ENCODE data around the gene PSME3.
"Not testable (repeated sequence)": the region's sequence is repeated elsewhere in the genome, so short reads cannot be mapped to it uniquely, and the experiment has no call there.

PSME3 gene

DNA sequence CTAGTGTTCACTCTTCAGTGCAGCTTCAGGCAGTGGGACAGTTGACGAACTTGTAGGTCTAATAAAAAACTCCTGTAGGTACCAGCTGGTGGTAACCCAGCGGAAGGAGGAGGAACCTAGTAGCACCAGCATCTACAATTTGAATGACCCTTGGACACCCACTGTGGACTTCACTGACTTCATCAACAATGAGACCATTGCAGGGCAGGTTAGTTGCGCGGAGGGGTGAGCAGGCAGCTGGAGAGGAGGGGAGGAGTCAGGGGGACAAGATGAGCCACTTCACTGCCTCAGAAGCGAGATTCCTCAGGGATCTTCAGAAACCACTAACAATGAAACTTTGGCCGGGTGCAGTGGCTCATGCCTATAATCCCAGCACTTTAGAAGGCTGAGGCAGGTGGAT lies 40.1 kb downstream of the PSME3 start:
- Histone ChIP-seq H3K4me1 (ENCODE audit: control insufficient read depth, insufficient read depth, low read length, poor library complexity, severe bottlenecking) (no peaks in the 10 kb centered on the region), H3K27ac (ENCODE audit: insufficient read depth, low read length, poor library complexity, severe bottlenecking) (no peak overlapping the region), H3K27me3 (replicated peaks; ENCODE audit: control insufficient read depth, insufficient read depth, low read length, poor library complexity, severe bottlenecking) (no peaks in the 10 kb centered on the region), H3K9me3 (ENCODE audit: control insufficient read depth, low read length) (no peaks in the 10 kb centered on the region), H3K36me3 (ENCODE audit: control insufficient read depth, insufficient read depth, low read length) (no peaks in the 10 kb centered on the region), H3K4me3 (ENCODE audit: insufficient read depth, low read depth, low read length, poor library complexity, severe bottlenecking) (no peak overlapping the region)
- no peak for DNase-seq

DNA sequence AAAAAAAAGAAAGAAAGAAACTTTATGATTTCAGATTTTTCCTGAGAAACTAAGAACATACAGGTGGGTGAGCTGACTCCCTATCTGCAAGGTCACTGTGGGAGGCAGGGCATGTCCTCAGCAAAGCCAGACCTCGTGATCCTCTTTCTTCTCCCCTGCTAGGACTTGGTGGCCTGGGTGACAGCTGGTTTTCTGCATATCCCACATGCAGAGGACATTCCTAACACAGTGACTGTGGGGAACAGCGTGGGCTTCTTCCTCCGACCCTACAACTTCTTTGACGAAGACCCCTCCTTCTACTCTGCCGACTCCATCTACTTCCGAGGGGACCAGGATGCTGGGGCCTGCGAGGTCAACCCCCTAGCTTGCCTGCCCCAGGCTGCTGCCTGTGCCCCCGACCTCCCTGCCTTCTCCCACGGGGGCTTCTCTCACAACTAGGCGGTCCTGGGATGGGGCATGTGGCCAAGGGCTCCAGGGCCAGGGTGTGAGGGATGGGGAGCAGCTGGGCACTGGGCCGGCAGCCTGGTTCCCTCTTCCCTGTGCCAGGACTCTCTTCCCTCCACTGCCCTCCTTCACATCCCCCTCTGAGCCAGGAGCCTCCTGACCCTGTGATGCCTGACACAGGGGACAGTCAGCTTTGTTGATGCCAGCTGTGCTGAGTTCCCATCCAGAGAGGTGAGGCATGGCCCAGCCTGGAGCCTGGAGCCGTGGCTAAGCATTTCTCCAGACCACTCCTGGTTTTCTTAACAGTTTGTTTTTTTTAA lies 40.9 kb downstream of the PSME3 start:
- H3K4me3 ChIP-seq (ENCODE audit: insufficient read depth, low read depth, low read length, poor library complexity, severe bottlenecking); H3K27me3 ChIP-seq (replicated peaks; ENCODE audit: control insufficient read depth, insufficient read depth, low read length, poor library complexity, severe bottlenecking); H3K4me1 ChIP-seq (ENCODE audit: control insufficient read depth, insufficient read depth, low read length, poor library complexity, severe bottlenecking); H3K9me3 ChIP-seq (ENCODE audit: control insufficient read depth, low read length); DNase-seq; H3K36me3 ChIP-seq (ENCODE audit: control insufficient read depth, insufficient read depth, low read length); H3K27ac ChIP-seq (ENCODE audit: insufficient read depth, low read length, poor library complexity, severe bottlenecking): not testable (repeated sequence)

DNA sequence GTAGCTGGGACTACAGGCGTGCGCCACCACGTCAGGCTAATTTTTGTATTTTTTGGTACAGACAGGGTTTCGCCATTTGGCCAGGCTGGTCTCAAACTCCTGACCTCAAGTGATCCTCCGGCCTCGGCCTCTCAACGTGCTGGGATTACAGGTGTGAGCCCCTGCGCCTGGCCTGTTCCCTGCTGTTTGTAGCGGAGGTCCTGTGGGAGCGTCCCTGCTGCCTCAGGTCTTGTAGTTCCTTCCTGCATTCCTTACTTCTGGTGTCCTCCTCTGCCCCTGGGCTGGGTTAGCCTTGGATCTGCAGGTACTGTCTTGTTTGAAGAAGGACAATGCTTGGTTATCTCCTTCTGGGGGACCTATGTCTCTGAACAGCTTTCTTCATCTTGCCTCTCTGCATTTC lies 43.8 kb downstream of the PSME3 start:
- Histone ChIP-seq H3K4me1 (ENCODE audit: control insufficient read depth, insufficient read depth, low read length, poor library complexity, severe bottlenecking) (no peaks in the 10 kb centered on the region), H3K4me3 (ENCODE audit: insufficient read depth, low read depth, low read length, poor library complexity, severe bottlenecking) (no peak overlapping the region), H3K36me3 (ENCODE audit: control insufficient read depth, insufficient read depth, low read length) (no peaks in the 10 kb centered on the region), H3K27ac (ENCODE audit: insufficient read depth, low read length, poor library complexity, severe bottlenecking) (no peak overlapping the region), H3K9me3 (ENCODE audit: control insufficient read depth, low read length) (no peaks in the 10 kb centered on the region), H3K27me3 (replicated peaks; ENCODE audit: control insufficient read depth, insufficient read depth, low read length, poor library complexity, severe bottlenecking) (no peaks in the 10 kb centered on the region)
- no peak for DNase-seq

DNA sequence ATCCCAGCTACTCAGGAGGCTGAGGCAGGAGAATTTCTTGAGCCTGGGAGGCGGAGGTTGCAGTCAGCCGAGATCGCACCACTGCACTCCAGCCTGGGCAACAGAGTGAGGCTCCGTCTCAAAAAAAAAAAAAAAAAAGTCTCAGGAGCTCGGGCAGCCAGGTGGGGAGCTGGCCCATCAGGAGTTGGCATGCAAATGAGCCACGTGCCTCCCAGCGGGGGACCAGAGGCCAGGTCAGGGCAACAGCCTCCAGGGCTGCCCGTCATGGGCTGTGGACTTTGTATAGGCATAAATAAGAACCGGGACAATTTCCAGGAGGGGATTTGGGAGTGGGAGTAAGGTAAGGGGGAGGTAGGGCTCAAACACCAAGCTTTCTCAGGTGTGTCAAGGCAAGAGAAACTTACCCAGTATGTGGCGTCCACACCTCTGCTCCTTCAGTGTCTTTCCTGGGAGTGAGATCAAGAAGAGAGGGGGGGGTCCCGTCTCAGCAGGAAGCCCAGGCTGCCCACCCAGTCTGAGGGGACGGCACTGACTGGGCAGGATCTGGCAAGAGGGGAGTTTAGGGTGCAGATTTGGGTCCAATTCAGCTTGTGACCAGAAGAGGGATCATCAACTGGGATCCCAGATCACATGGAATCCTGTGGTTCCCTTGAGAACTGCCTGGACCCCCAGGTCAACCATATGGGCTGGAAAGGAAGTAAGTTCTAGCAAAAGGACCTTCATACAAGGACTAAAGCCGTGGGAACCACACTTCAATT lies 45.1 kb downstream of the PSME3 start:
- Histone ChIP-seq H3K4me1 (ENCODE audit: control insufficient read depth, insufficient read depth, low read length, poor library complexity, severe bottlenecking) (no peaks in the 10 kb centered on the region), H3K9me3 (ENCODE audit: control insufficient read depth, low read length) (no peaks in the 10 kb centered on the region), H3K27me3 (replicated peaks; ENCODE audit: control insufficient read depth, insufficient read depth, low read length, poor library complexity, severe bottlenecking) (no peaks in the 10 kb centered on the region), H3K27ac (ENCODE audit: insufficient read depth, low read length, poor library complexity, severe bottlenecking) (no peak overlapping the region), H3K36me3 (ENCODE audit: control insufficient read depth, insufficient read depth, low read length) (no peaks in the 10 kb centered on the region), H3K4me3 (ENCODE audit: insufficient read depth, low read depth, low read length, poor library complexity, severe bottlenecking) (no peak overlapping the region)
- no peak for DNase-seq

DNA sequence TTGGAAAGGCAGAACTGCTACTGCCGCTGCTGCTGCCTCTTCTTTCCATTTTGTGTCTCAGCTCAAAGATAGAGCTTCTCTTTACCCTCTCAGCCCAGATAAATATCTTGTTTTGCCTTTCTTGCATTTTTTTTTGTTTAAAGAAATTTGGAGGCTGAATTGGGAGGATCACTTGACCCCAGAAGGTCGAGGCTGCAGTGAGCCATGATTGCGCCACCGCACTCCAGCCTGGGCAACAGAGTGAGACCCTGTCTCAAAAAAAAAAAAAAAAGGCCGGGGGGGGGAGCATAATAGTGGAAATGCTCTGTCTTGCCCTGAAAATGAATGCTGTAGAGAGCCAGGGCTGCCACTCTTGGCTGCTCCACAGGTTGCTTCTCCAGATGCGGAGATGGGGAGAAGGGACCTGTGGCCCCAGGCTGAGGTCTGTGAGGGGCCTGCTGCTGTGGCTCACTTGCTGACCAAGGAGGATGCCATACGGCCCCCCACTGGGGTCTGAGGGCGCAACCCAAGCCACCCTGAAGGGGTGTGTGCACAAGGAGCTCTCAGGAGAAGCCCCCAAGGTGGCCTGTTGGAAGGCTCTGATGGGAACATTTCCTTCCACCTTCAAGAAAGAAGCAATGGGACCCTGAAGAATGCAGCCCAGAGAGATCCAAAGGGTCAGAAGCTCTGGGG lies 45.9 kb downstream of the PSME3 start:
- Histone ChIP-seq H3K27ac (ENCODE audit: insufficient read depth, low read length, poor library complexity, severe bottlenecking) (no peak overlapping the region), H3K4me1 (ENCODE audit: control insufficient read depth, insufficient read depth, low read length, poor library complexity, severe bottlenecking) (no peaks in the 10 kb centered on the region), H3K27me3 (replicated peaks; ENCODE audit: control insufficient read depth, insufficient read depth, low read length, poor library complexity, severe bottlenecking) (no peaks in the 10 kb centered on the region), H3K4me3 (ENCODE audit: insufficient read depth, low read depth, low read length, poor library complexity, severe bottlenecking) (no peak overlapping the region), H3K9me3 (ENCODE audit: control insufficient read depth, low read length) (no peaks in the 10 kb centered on the region), H3K36me3 (ENCODE audit: control insufficient read depth, insufficient read depth, low read length) (no peaks in the 10 kb centered on the region)
- DNase-seq = no peak

DNA sequence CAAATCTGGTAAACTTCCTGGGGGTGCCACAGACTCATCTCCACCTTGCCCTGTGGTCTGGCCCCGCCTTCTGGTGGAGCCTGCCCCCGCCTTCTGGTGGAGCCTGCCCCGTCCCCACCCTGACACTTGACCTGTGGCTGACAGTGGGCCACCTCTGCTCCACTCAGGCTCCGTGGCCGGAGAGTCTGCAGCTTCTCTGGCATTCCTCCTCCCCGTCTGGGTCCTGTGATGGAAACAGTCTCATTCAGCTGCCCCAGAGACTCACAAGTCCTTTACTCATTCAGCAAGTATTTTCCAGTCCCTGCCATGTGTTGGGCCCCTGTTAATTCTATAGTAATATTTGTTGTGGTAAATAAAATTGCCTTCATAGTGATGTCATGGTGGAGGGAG lies 46.4 kb downstream of the PSME3 start:
- H3K27me3 ChIP-seq (replicated peaks; ENCODE audit: control insufficient read depth, insufficient read depth, low read length, poor library complexity, severe bottlenecking) = no peaks in the 10 kb centered on the region
- DNase-seq = no peak

DNA sequence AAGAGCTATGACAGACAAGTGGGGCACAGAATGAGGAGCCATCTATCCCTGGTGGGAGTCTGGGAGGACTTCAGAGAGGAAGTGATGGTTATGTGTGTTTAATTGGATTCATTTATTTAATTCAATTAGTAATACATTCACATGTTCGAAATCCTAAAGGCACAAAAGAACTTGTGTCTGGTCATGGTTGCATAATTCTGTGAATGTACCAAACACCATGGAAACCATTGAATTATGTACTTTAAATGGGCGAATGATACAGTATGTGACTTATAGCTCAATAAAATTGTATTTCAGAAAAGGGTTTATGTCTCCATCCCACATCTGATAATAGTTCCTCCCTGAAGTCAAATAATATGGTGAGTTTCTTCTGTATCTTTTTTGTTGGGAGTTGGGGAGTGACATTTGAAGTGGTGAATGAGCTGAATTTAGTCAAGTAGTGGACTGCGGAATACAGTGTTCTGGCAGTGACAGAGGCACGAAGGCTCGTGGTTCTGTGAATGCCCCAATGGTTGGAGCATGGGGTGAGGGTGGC lies 47.6 kb downstream of the PSME3 start:
- DNase-seq = no peak
- Histone ChIP-seq H3K4me3 (ENCODE audit: insufficient read depth, low read depth, low read length, poor library complexity, severe bottlenecking) (no peak overlapping the region), H3K9me3 (ENCODE audit: control insufficient read depth, low read length) (no peaks in the 10 kb centered on the region), H3K36me3 (ENCODE audit: control insufficient read depth, insufficient read depth, low read length) (no peaks in the 10 kb centered on the region), H3K27me3 (replicated peaks; ENCODE audit: control insufficient read depth, insufficient read depth, low read length, poor library complexity, severe bottlenecking) (no peaks in the 10 kb centered on the region), H3K4me1 (ENCODE audit: control insufficient read depth, insufficient read depth, low read length, poor library complexity, severe bottlenecking) (no peaks in the 10 kb centered on the region), H3K27ac (ENCODE audit: insufficient read depth, low read length, poor library complexity, severe bottlenecking) (no peak overlapping the region)

More for the DNA sequence above, 46.4 kb downstream of the PSME3 start:
- Histone ChIP-seq H3K9me3 (ENCODE audit: control insufficient read depth, low read length) (no peaks in the 10 kb centered on the region), H3K4me1 (ENCODE audit: control insufficient read depth, insufficient read depth, low read length, poor library complexity, severe bottlenecking) (no peaks in the 10 kb centered on the region), H3K4me3 (ENCODE audit: insufficient read depth, low read depth, low read length, poor library complexity, severe bottlenecking) (no peak overlapping the region), H3K36me3 (ENCODE audit: control insufficient read depth, insufficient read depth, low read length) (no peaks in the 10 kb centered on the region), H3K27ac (ENCODE audit: insufficient read depth, low read length, poor library complexity, severe bottlenecking) (no peak overlapping the region)

DNA sequence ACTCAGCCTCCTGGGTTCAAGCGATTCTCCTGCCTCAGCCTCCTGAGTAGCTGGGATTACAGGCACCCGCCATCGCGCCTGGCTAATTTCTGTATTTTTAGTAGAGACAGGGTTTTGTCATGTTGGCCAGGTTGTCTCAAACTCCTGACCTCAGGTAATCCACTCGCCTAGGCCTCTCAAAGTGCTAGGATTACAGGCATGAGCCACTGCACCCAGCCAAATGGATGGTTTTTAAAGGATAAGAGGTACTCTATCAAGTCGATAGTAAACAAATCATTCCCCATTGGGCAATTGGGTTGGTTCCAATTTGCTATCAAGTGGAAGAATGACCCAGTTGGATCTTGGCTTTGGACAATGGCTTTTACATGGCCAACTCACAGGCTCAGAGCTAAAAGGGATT lies 48.5 kb downstream of the PSME3 start:
- H3K4me3 ChIP-seq (ENCODE audit: insufficient read depth, low read depth, low read length, poor library complexity, severe bottlenecking); H3K9me3 ChIP-seq (ENCODE audit: control insufficient read depth, low read length); H3K36me3 ChIP-seq (ENCODE audit: control insufficient read depth, insufficient read depth, low read length); H3K27me3 ChIP-seq (replicated peaks; ENCODE audit: control insufficient read depth, insufficient read depth, low read length, poor library complexity, severe bottlenecking); DNase-seq; H3K27ac ChIP-seq (ENCODE audit: insufficient read depth, low read length, poor library complexity, severe bottlenecking); H3K4me1 ChIP-seq (ENCODE audit: control insufficient read depth, insufficient read depth, low read length, poor library complexity, severe bottlenecking): not testable (repeated sequence)

DNA sequence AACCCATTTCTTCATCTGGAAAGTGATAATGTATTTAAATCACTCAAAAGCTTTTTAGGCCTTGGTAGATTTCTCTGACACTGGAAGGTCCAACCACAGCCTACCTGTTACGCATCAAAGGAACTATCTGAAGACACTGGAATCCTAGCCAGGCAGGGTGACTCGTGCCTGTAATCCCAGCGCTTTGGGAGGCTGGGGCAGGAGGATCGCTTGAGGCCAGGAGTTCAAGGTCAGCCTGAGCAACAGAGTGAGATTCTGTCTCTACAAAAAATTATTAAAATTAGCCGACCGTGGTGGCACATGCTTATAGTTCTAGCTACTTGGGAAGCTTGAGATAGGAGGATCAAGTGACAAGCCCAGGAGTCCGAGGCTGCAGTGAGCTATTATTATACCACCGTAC lies 49.0 kb downstream of the PSME3 start:
- Histone ChIP-seq H3K4me1 (ENCODE audit: control insufficient read depth, insufficient read depth, low read length, poor library complexity, severe bottlenecking) (no peaks in the 10 kb centered on the region), H3K9me3 (ENCODE audit: control insufficient read depth, low read length) (no peaks in the 10 kb centered on the region), H3K36me3 (ENCODE audit: control insufficient read depth, insufficient read depth, low read length) (no peaks in the 10 kb centered on the region), H3K27ac (ENCODE audit: insufficient read depth, low read length, poor library complexity, severe bottlenecking) (no peak overlapping the region), H3K27me3 (replicated peaks; ENCODE audit: control insufficient read depth, insufficient read depth, low read length, poor library complexity, severe bottlenecking) (no peaks in the 10 kb centered on the region), H3K4me3 (ENCODE audit: insufficient read depth, low read depth, low read length, poor library complexity, severe bottlenecking) (no peak overlapping the region)
- DNase-seq = no peak
